ENCODE results near the gene DERA. TPM values are rescaled to one million over a fixed set of nuclear protein-coding genes. Genes with fewer than 3 reads are reported as not detected.

Gene DERA
- total and polyA plus RNA-seq, 9 of the 15 experiments (the other 6 are each of a cell fraction or from before 2014, with no cell fraction given) = 5.5 to 15.5 (median 7.8) TPM

- TF ChIP-seq ZBTB40 (IDR thresholded peaks at IDR 0.05) = peak; percentile 93
- no peak for TF ChIP-seq ZBTB40 (CRISPR knock-in tag; IDR thresholded peaks at IDR 0.05)
- TF ChIP-seq NFE2L1 (tag; IDR thresholded peaks at IDR 0.05; ENCODE audit: borderline replicate concordance, low read depth) = no peak
- TF ChIP-seq CHD7 (IDR thresholded peaks at IDR 0.05; ENCODE audit: low read depth, low read length) = no peak
- TF ChIP-seq MBD2 (IDR thresholded peaks at IDR 0.05; ENCODE audit: borderline replicate concordance, low read depth) = 0 out of 2 replicates have a peak, but pooled peaks have one; percentile 46
Measured at GRCh38 chr12:15882118-15882971, 28.8 kb upstream of the DERA start, which contains the start of gene STRAP (continued).

Data from K562 (cell line).